OCI-LY3 (cell line): ENCODE data around the gene CABP7.

Experiments
- H2AFZ ChIP-seq: fragments of 200-600, 300-600 bp; shearing (Covaris generic); 2 replicates; pipeline ENCODE4 v1.6.0; 2014; ENCODE audit warnings: antibody characterized with exemption, low read depth, low read length
- H3K27ac ChIP-seq: fragments of 200-600, 300-600 bp; sonication (generic); 2 replicates; pipeline ENCODE4 v1.5.1; 2014; ENCODE audit warnings: mild to moderate bottlenecking, low read length, moderate library complexity, mixed read lengths
- H3K27me3 ChIP-seq: fragments of 200-600, 300-600 bp; sonication (generic); 2 replicates; pipeline ENCODE4 v1.6.1; 2014; ENCODE audit warnings: low read depth, low read length, mixed read lengths
- H3K36me3 ChIP-seq: fragments of 200-600, 300-600 bp; sonication (generic); replicated peaks from 2 replicates; pipeline ENCODE3; 2014; ENCODE audit warnings: low read depth, low read length, mixed read lengths
- H3K4me1 ChIP-seq: fragments of 300-600, 200-600 bp; sonication (generic); 2 replicates; pipeline ENCODE4 v1.6.1; 2014; ENCODE audit warnings: low read length, mixed read lengths
- H3K4me2 ChIP-seq: fragments of 200-600, 300-600 bp; sonication (generic); 2 replicates; pipeline ENCODE4 v1.6.1; 2014; ENCODE audit warnings: low read length, mixed read lengths
- H3K4me3 ChIP-seq: fragments of 300-600, 200-600 bp; sonication (generic); 2 replicates; pipeline ENCODE4 v1.5.1; 2014; ENCODE audit warnings: antibody characterized with exemption, mild to moderate bottlenecking, low read length, moderate library complexity
- H3K79me2 ChIP-seq: fragments of 300-600, 200-600 bp; shearing (Covaris generic); 2 replicates; pipeline ENCODE4 v1.6.1; 2014; ENCODE audit warnings: mild to moderate bottlenecking, low read length, mixed read lengths
- H3K9ac ChIP-seq: fragments of 300-600, 200-600 bp; shearing (Covaris generic); 2 replicates; pipeline ENCODE4 v1.6.0; 2014; ENCODE audit warnings: mild to moderate bottlenecking, low read length, moderate library complexity
- H3K9me3 ChIP-seq: fragments of 200-600, 300-600 bp; shearing (Covaris generic); 2 replicates; pipeline ENCODE4 v1.6.1; 2014; ENCODE audit warnings: low read length, mixed read lengths; ENCODE audit not compliant: insufficient read depth
- H4K20me1 ChIP-seq: fragments of 200-600, 300-600 bp; sonication (generic); 2 replicates; pipeline ENCODE4 v1.6.1; 2016; ENCODE audit warnings: low read length, mixed read lengths; ENCODE audit not compliant: insufficient read depth
- CTCF ChIP-seq: fragments of 200-600, 300-600 bp; sonication (generic); IDR thresholded peaks from 2 replicates; pipeline ENCODE4 v1.5.1; 2014; ENCODE audit warnings: antibody characterized with exemption, low read length, low read depth
- EZH2phosphoT487 ChIP-seq: fragments of 200-600 bp; shearing (Covaris generic); IDR thresholded peaks from 2 replicates; pipeline ENCODE4 v1.6.1; 2018; ENCODE audit warnings: antibody characterized with exemption, mixed run types, low read depth

CABP7 gene

DNA sequence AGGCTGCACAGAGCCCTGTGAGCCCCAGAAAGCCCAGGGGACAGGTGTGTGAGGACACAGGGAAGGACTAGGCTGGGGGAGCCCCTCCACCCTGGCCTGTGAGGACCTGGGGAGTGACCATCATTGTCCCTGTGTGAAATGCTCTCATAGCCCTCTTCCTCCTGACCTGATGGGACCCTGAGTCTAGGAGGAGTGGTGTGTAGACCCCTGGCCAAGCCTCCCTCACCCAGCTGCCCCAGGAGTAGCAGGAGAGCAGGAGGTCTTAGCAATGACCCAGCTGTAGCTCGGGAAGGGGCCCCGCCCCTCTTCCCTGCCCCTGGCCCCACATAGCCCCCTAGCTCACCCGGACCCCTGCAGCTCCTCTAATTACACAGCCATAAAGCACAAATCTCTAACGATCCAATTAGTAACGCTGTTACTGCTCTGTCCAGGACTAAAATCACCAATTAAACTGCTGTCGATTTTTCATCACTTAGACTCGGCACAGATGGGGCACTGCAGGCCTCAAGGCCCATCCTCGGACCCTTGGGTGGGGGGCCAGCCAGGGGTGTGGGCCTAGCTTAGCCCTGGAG is 6.6 kb upstream of the CABP7 start:
- 0 out of 2 replicates have a peak, but pooled peaks cover 2% of the 10 kb centered on the region for H3K4me1 ChIP-seq
- H3K27me3 ChIP-seq = 0 out of 2 replicates have a peak, but pooled peaks cover 10% of the 10 kb centered on the region
- no peaks in the 10 kb centered on the region for H3K79me2 ChIP-seq
- no peak overlapping the region for H2AFZ ChIP-seq
- H3K9ac ChIP-seq = no peak overlapping the region
- no peak for TF ChIP-seq CTCF
- no peak for TF ChIP-seq EZH2phosphoT487
- no peak overlapping the region for H3K4me3 ChIP-seq
- H4K20me1 ChIP-seq = peaks cover 19% of the 10 kb centered on the region; the same call in 1 of the 2 replicates
- no peaks in the 10 kb centered on the region for H3K9me3 ChIP-seq
- no peak overlapping the region for H3K4me2 ChIP-seq
- no peak overlapping the region for H3K27ac ChIP-seq
- no peaks in the 10 kb centered on the region for H3K36me3 ChIP-seq

DNA sequence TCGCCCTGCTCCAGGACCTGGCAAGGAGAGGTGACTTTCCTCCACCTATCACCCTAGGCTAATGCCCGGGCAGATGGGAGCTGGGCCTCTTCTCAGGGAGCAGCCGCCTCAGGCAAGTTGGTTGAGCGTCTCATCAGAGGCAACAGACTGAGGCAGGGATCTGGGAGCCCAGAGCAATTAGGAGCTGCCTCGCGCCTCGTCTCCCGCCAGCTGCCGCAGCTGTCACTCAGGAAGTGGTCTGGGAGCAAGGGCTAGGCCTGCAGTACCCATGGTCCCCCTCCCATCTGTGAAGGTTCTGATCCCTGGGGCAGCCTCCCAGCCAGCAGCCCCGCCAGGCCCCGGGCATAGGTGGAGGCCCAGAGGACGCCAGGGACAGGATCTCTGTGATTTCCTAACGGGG is 4.6 kb upstream of the CABP7 start:
- Histone ChIP-seq H2AFZ (no peak overlapping the region), H4K20me1 (peaks cover 20% of the 10 kb centered on the region; the same call in 1 of the 2 replicates), H3K27ac (no peak overlapping the region), H3K4me2 (no peak overlapping the region), H3K4me3 (no peak overlapping the region), H3K9me3 (no peaks in the 10 kb centered on the region), H3K9ac (no peak overlapping the region), H3K4me1 (0 out of 2 replicates have a peak, but pooled peaks cover 2% of the 10 kb centered on the region), H3K27me3 (0 out of 2 replicates have a peak, but pooled peaks cover 10% of the 10 kb centered on the region), H3K36me3 (no peaks in the 10 kb centered on the region), H3K79me2 (no peaks in the 10 kb centered on the region)
- no peak for TF ChIP-seq CTCF
- TF ChIP-seq EZH2phosphoT487 = no peak

DNA sequence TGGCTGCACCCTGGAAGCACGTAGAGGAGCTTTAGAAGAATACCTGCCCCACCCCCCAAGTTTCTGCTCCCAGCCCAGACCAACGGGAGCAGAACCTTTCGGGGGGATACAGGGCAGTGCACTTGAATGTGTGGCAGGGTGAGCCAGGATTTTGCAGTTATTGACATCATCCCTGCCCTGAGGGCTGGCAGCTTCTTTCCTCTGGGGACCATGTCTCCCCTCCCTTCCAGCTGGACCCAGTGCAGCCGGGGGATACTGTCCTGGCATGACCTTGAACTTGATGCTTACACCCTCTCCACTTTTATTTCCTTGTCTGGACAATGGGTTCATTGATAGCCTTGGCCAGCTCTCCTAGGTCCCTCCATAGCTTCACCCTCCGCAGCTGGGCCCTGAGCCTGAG is 4.1 kb upstream of the CABP7 start:
- no peaks in the 10 kb centered on the region for H3K36me3 ChIP-seq
- H4K20me1 ChIP-seq = peaks cover 20% of the 10 kb centered on the region; the same call in 1 of the 2 replicates
- TF ChIP-seq EZH2phosphoT487 = no peak
- TF ChIP-seq CTCF = no peak
- H3K9me3 ChIP-seq = no peaks in the 10 kb centered on the region
- H3K9ac ChIP-seq = no peak overlapping the region
- H3K27me3 ChIP-seq = 0 out of 2 replicates have a peak, but pooled peaks cover 10% of the 10 kb centered on the region
- H3K27ac ChIP-seq = no peak overlapping the region
- 0 out of 2 replicates have a peak, but pooled peaks cover 2% of the 10 kb centered on the region for H3K4me1 ChIP-seq
- H2AFZ ChIP-seq = no peak overlapping the region
- no peaks in the 10 kb centered on the region for H3K79me2 ChIP-seq
- no peak overlapping the region for H3K4me2 ChIP-seq
- H3K4me3 ChIP-seq = no peak overlapping the region

GRCh38 chr22:29716814-29717545 is 2.8 kb upstream of the CABP7 start:
- Histone ChIP-seq H4K20me1 (peaks cover 20% of the 10 kb centered on the region; the same call in 1 of the 2 replicates), H3K27me3 (0 out of 2 replicates have a peak, but pooled peaks cover 10% of the 10 kb centered on the region)
- TF ChIP-seq EZH2phosphoT487 = no peak
- TF ChIP-seq CTCF = no peak

More at GRCh38 chr22:29716814-29717545, 2.8 kb upstream of the CABP7 start:
- Histone ChIP-seq H2AFZ (no peak overlapping the region), H3K79me2 (no peaks in the 10 kb centered on the region), H3K9ac (no peak overlapping the region), H3K4me3 (no peak overlapping the region), H3K4me1 (0 out of 2 replicates have a peak, but pooled peaks cover 2% of the 10 kb centered on the region), H3K36me3 (no peaks in the 10 kb centered on the region), H3K4me2 (no peak overlapping the region), H3K9me3 (no peaks in the 10 kb centered on the region), H3K27ac (no peak overlapping the region)
